ENCODE results near the gene GGT1. TPM values are rescaled to one million over a fixed set of nuclear protein-coding genes. Genes with fewer than 3 reads are reported as not detected.

The GGT1 gene
- total RNA-seq, 1 donor from 2014 or later: 32.1 TPM

Other genes with a start within 250 kb of the GGT1 start
- 0.36 TPM in 1 of 2 replicates, not detected in the other for gene ADORA2A, start 175.6 kb upstream of the GGT1 start, total RNA-seq
- not detected in 2 replicates for gene UPB1, start 107.9 kb upstream of the GGT1 start, total RNA-seq
- 102 and 120 TPM in 2 replicates for gene GUCD1, start 48.1 kb upstream of the GGT1 start, total RNA-seq
- 219 and 256 TPM in 2 replicates for gene SNRPD3, start 47.2 kb upstream of the GGT1 start, total RNA-seq
- 8.9 and 14.1 TPM in 2 replicates for gene LRRC75B, start 10.1 kb upstream of the GGT1 start, total RNA-seq
- not detected in 2 replicates for gene PIWIL3, start 171.5 kb downstream of the GGT1 start, total RNA-seq
- under 0.01 TPM in 1 of 2 replicates, not detected in the other for gene SGSM1, start 203.0 kb downstream of the GGT1 start, total RNA-seq

All from epithelial cell of proximal tubule (primary cell).